Neural progenitor cell (in vitro differentiated cells): ENCODE results near the gene CHRD. TPM values are rescaled to one million over a fixed set of nuclear protein-coding genes. Genes with fewer than 3 reads are reported as not detected.

Source experiments
- DNase-seq: peaks from one replicate; pipeline ENCODE4 v3.0.0-alpha.2; 2016; ENCODE audit warnings: low spot score
- H2AFZ ChIP-seq: fragments of 200-600 bp; sonication (generic); replicated peaks from 2 replicates; pipeline ENCODE4 v1.6.1; 2016; ENCODE audit warnings: antibody characterized with exemption
- H3F3A ChIP-seq: fragments of 200-600 bp; sonication (generic); 2 replicates; pipeline ENCODE4 v1.6.1; 2016; ENCODE audit warnings: antibody characterized with exemption, low read depth
- H3K27ac ChIP-seq: fragments of 200-600 bp; sonication (generic); 2 replicates; pipeline ENCODE4 v1.5.1; 2016; ENCODE audit warnings: mild to moderate bottlenecking
- H3K27me3 ChIP-seq: fragments of 200-600 bp; sonication (generic); 2 replicates; pipeline ENCODE4 v1.6.1; 2016; ENCODE audit warnings: mild to moderate bottlenecking, moderate library complexity
- H3K36me3 ChIP-seq: fragments of 200-600 bp; sonication (generic); 2 replicates; pipeline ENCODE4 v1.5.1; 2016
- H3K4me1 ChIP-seq: fragments of 200-600 bp; sonication (generic); 2 replicates; pipeline ENCODE4 v1.6.1; 2016; ENCODE audit warnings: mixed run types
- H3K4me2 ChIP-seq: fragments of 200-600 bp; sonication (generic); 2 replicates; pipeline ENCODE4 v1.6.1; 2016
- H3K4me3 ChIP-seq: fragments of 200-600 bp; sonication (generic); 2 replicates; pipeline ENCODE4 v1.5.1; 2016
- H3K79me2 ChIP-seq: fragments of 200-600 bp; sonication (generic); 2 replicates; pipeline ENCODE4 v1.6.1; 2016; ENCODE audit warnings: low read depth
- H3K9ac ChIP-seq: fragments of 200-600 bp; sonication (generic); 2 replicates; pipeline ENCODE4 v1.6.1; 2016
- H3K9me3 ChIP-seq: fragments of 200-600 bp; sonication (generic); 2 replicates; pipeline ENCODE4 v1.5.1; 2016; ENCODE audit warnings: low read depth
- H4K20me1 ChIP-seq: fragments of 200-600 bp; sonication (generic); 2 replicates; pipeline ENCODE4 v1.6.1; 2016; ENCODE audit warnings: low read depth
- H3K27ac Mint-ChIP-seq: 3 replicates; pipeline ENCODE4 v1.8.0; 2021; ENCODE audit warnings: mixed read lengths
- H3K27me3 Mint-ChIP-seq: 2 replicates; pipeline ENCODE4 v1.8.0; 2022; ENCODE audit warnings: low read depth, mild to moderate bottlenecking, inconsistent platforms, moderate library complexity, mixed read lengths; ENCODE audit not compliant: insufficient read depth
- H3K36me3 Mint-ChIP-seq: 3 replicates; pipeline ENCODE4 v1.8.0; 2021; ENCODE audit warnings: mixed read lengths
- H3K4me1 Mint-ChIP-seq: 3 replicates; pipeline ENCODE4 v1.8.0; 2021; ENCODE audit warnings: mixed read lengths
- H3K4me3 Mint-ChIP-seq: 3 replicates; pipeline ENCODE4 v1.8.0; 2021; ENCODE audit warnings: mild to moderate bottlenecking, moderate library complexity, mixed read lengths
- H3K9me3 Mint-ChIP-seq: 3 replicates; pipeline ENCODE4 v1.8.0; 2020; ENCODE audit warnings: mixed read lengths
- EZH2 ChIP-seq: fragments of 200-600 bp; sonication (generic); IDR thresholded peaks from 2 replicates; pipeline ENCODE4 v1.6.1; 2017; ENCODE audit warnings: antibody characterized with exemption, mild to moderate bottlenecking, moderate library complexity
- EZH2phosphoT487 ChIP-seq: fragments of 200-600 bp; sonication (generic); IDR thresholded peaks from 2 replicates; pipeline ENCODE4 v1.6.1; 2017; ENCODE audit warnings: antibody characterized with exemption
- total RNA-seq: library from RNA; depleted of rRNA; stranded (reverse); fragments of >200 nt; gene quantifications from 2 replicates; pipeline ENCODE4 v1.2.3, GENCODE V29; 2015; ENCODE audit warnings: low replicate concordance
- TF ChIP-seq, protein P1 (sequence below): fragments of 200-600 bp; sonication (generic); IDR thresholded peaks from 2 replicates; pipeline ENCODE4 v1.5.1; 2017; ENCODE audit warnings: antibody characterized with exemption, mild to moderate bottlenecking

The CHRD gene
- total RNA-seq, 1 donor from 2014 or later = 2.3 TPM

DNA sequence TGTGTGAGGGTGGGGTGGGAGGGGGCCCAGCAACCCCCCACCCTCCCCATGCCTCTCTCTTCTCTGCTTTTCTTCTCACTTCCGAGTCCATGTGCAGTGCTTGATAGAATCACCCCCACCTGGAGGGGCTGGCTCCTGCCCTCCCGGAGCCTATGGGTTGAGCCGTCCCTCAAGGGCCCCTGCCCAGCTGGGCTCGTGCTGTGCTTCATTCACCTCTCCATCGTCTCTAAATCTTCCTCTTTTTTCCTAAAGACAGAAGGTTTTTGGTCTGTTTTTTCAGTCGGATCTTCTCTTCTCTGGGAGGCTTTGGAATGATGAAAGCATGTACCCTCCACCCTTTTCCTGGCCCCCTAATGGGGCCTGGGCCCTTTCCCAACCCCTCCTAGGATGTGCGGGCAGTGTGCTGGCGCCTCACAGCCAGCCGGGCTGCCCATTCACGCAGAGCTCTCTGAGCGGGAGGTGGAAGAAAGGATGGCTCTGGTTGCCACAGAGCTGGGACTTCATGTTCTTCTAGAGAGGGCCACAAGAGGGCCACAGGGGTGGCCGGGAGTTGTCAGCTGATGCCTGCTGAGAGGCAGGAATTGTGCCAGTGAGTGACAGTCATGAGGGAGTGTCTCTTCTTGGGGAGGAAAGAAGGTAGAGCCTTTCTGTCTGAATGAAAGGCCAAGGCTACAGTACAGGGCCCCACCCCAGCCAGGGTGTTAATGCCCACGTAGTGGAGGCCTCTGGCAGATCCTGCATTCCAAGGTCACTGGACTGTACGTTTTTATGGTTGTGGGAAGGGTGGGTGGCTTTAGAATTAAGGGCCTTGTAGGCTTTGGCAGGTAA, 34.3 kb upstream of the CHRD start:
- H3K27ac ChIP-seq = peak overlapping the region; percentile 71
- H3K36me3 Mint-ChIP-seq = peaks cover 9% of the 10 kb centered on the region
- peaks cover 5% of the 10 kb centered on the region for H3K27me3 Mint-ChIP-seq
- peak overlapping the region; percentile 59 for H3K4me2 ChIP-seq
- H3K9ac ChIP-seq = no peak overlapping the region
- H2AFZ ChIP-seq = no peak overlapping the region
- peaks cover 38% of the 10 kb centered on the region for H3F3A ChIP-seq
- no peaks in the 10 kb centered on the region for H3K27me3 ChIP-seq
- TF ChIP-seq EZH2 (no peak), EZH2phosphoT487 (no peak)
- TF ChIP-seq, protein P1, sequence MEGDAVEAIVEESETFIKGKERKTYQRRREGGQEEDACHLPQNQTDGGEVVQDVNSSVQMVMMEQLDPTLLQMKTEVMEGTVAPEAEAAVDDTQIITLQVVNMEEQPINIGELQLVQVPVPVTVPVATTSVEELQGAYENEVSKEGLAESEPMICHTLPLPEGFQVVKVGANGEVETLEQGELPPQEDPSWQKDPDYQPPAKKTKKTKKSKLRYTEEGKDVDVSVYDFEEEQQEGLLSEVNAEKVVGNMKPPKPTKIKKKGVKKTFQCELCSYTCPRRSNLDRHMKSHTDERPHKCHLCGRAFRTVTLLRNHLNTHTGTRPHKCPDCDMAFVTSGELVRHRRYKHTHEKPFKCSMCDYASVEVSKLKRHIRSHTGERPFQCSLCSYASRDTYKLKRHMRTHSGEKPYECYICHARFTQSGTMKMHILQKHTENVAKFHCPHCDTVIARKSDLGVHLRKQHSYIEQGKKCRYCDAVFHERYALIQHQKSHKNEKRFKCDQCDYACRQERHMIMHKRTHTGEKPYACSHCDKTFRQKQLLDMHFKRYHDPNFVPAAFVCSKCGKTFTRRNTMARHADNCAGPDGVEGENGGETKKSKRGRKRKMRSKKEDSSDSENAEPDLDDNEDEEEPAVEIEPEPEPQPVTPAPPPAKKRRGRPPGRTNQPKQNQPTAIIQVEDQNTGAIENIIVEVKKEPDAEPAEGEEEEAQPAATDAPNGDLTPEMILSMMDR = peak; percentile 65
- H3K4me1 Mint-ChIP-seq = peaks cover 36% of the 10 kb centered on the region
- no peak overlapping the region for H3K4me3 Mint-ChIP-seq
- peaks cover 16% of the 10 kb centered on the region for H3K4me1 ChIP-seq
- no peak overlapping the region for H3K4me3 ChIP-seq
- DNase-seq = peak; percentile 88
- H4K20me1 ChIP-seq = peaks cover 47% of the 10 kb centered on the region
- peak overlapping the region; percentile 96 for H3K27ac Mint-ChIP-seq
- no peaks in the 10 kb centered on the region for H3K9me3 Mint-ChIP-seq
- no peaks in the 10 kb centered on the region for H3K9me3 ChIP-seq
- H3K79me2 ChIP-seq = peaks cover 4% of the 10 kb centered on the region
- H3K36me3 ChIP-seq = no peaks in the 10 kb centered on the region

DNA sequence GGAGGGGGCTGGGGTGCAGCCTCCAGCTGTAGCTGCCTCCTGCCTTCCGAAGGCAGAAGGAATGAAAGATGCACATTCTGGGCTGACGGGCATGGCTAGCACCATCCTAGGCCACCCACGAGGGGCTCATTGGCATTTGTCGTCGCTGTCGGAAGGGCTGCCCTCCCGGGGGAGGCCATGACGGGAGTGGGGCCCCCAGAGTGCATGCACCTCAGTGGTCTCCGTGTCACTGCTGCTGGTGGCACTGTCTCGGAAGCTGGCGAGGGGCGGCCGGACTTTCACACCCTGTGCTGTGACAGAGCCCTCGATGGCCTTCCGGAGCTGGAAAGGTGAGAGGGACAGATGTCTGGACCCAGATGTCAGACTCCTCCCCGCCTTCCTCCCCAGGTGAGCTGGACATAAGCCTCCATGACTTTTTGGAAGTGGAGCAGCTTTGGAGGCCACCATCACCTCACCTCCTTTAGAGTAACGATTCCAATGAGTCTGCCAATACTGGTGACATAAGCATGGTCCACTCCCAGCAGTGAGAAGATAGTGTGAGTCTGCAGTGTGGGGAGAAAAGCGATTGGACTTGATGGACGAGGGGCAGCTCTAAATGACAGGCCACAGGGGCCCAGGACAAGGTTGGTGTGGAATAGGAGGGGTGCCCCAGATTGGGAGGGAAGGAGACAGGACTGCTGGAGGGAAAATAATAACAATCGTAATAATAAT, 33.2 kb upstream of the CHRD start:
- peak overlapping the region; percentile 26 for H3K27ac ChIP-seq
- H3K4me1 Mint-ChIP-seq = peaks cover 46% of the 10 kb centered on the region
- no peak for DNase-seq
- peaks cover 38% of the 10 kb centered on the region for H3F3A ChIP-seq
- no peaks in the 10 kb centered on the region for H3K79me2 ChIP-seq
- no peak overlapping the region for H2AFZ ChIP-seq
- no peaks in the 10 kb centered on the region for H3K36me3 ChIP-seq
- peaks cover 16% of the 10 kb centered on the region for H3K4me1 ChIP-seq
- H3K4me3 Mint-ChIP-seq = no peak overlapping the region
- H3K36me3 Mint-ChIP-seq = peaks cover 14% of the 10 kb centered on the region
- peak overlapping the region; percentile 5 for H3K27ac Mint-ChIP-seq
- no peaks in the 10 kb centered on the region for H3K27me3 ChIP-seq
- peaks cover 41% of the 10 kb centered on the region for H4K20me1 ChIP-seq
- no peak overlapping the region for H3K4me3 ChIP-seq
- H3K4me2 ChIP-seq = no peak overlapping the region
- TF ChIP-seq EZH2 (no peak), EZH2phosphoT487 (no peak)
- TF ChIP-seq, protein P1 = no peak
- H3K27me3 Mint-ChIP-seq = peaks cover 5% of the 10 kb centered on the region
- no peak overlapping the region for H3K9ac ChIP-seq
- H3K9me3 Mint-ChIP-seq = no peaks in the 10 kb centered on the region
- H3K9me3 ChIP-seq = no peaks in the 10 kb centered on the region

DNA sequence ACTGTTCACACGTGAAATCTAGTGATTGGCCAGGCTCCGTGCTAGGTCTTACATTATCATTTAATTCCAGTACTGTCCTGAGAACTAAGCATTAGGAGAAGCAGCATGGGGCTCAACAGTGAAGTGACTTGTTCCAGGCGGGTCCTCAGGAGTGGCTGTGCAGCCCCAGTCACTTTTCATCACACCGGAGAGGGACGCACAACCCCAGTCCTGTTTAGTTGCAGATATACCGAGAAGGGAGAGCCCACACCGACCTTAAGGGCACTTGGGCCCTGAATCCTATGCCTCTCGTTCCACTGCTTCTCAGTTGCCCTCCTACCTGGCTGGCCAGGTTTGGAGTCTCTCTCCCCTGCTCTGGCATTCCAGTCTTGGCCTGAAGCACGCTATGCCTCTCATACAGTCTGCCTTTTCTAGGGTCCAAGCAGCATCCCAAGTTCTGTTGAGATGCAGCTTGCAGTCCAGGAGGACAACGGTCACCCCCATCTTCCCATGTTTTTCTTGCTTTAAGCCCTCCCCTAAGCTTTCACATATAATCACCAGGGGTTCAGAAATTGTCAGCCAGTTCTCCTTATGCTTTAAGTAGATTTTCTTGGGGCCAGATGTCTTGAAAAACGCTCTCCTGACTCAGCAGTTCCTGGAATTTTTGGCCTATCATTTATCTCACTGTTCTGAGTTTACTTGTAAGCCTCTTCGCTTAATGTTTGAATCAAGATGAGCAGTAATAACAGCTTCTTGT, 32.4 kb upstream of the CHRD start:
- Histone ChIP-seq H3K27ac (peak overlapping the region; percentile 38), H2AFZ (no peak overlapping the region), H3K4me3 (no peak overlapping the region), H3K79me2 (no peaks in the 10 kb centered on the region), H3F3A (peaks cover 38% of the 10 kb centered on the region), H3K9me3 (no peaks in the 10 kb centered on the region), H4K20me1 (peaks cover 40% of the 10 kb centered on the region), H3K27me3 (no peaks in the 10 kb centered on the region), H3K4me2 (no peak overlapping the region), H3K9ac (no peak overlapping the region), H3K4me1 (peaks cover 16% of the 10 kb centered on the region), H3K36me3 (no peaks in the 10 kb centered on the region)
- peaks cover 9% of the 10 kb centered on the region for H3K27me3 Mint-ChIP-seq
- peak overlapping the region; percentile 5 for H3K27ac Mint-ChIP-seq
- H3K9me3 Mint-ChIP-seq = no peaks in the 10 kb centered on the region
- TF ChIP-seq EZH2 = no peak
- TF ChIP-seq, protein P1 = no peak
- TF ChIP-seq EZH2phosphoT487 = no peak
- H3K4me1 Mint-ChIP-seq = peaks cover 54% of the 10 kb centered on the region
- H3K36me3 Mint-ChIP-seq = peaks cover 19% of the 10 kb centered on the region
- no peak for DNase-seq
- no peak overlapping the region for H3K4me3 Mint-ChIP-seq
